HepG2 (cell line): ENCODE data around the gene OR1S2. TPM values are rescaled to one million over a fixed set of nuclear protein-coding genes. Genes with fewer than 3 reads are reported as not detected.
A peak's percentile ranks its signal among the peaks of the same experiment; 100 is the strongest.

ENCODE experiments used
- ATF6 ChIP-seq: sonication (generic); formaldehyde crosslinking; conservative IDR thresholded peaks from 2 replicates; pipeline ENCODE4 v1.4.0; 2020; ENCODE audit warnings: missing genetic modification reagents
- E2F2 ChIP-seq: sonication (generic); formaldehyde crosslinking; IDR thresholded peaks from 2 replicates; pipeline ENCODE4 v1.4.0; 2020; ENCODE audit warnings: missing genetic modification reagents, borderline replicate concordance
- HDAC1 ChIP-seq: sonication (generic); formaldehyde crosslinking; IDR thresholded peaks from 2 replicates; pipeline ENCODE4 v1.5.1; 2020; ENCODE audit warnings: mild to moderate bottlenecking, missing genetic modification reagents
- KDM5A ChIP-seq: fragments of 200-600 bp; sonication (generic); IDR thresholded peaks from 2 replicates; pipeline ENCODE4 v1.7.0; 2018; ENCODE audit warnings: antibody characterized with exemption, mild to moderate bottlenecking, low read length, borderline replicate concordance
- MAZ ChIP-seq, 2 experiments: sonication (generic) in 1 of 2; formaldehyde crosslinking in 1 of 2; IDR thresholded peaks; 2 replicates each; pipeline versions ENCODE4 v1.5.0 to v1.6.1; 2012 to 2020; ENCODE audit warnings: low read depth in 2 of 2, mild to moderate bottlenecking in 2 of 2, borderline replicate concordance in 1 of 2, improper control_type of control experiment in 1 of 2, low read length in 1 of 2, missing genetic modification reagents in 1 of 2, moderate library complexity in 1 of 2
- MIER3 ChIP-seq: IDR thresholded peaks from 2 replicates; pipeline ENCODE4 v1.6.1; 2016; ENCODE audit warnings: missing compliant biosample characterization, borderline replicate concordance
- NFATC3 ChIP-seq: sonication (generic); formaldehyde crosslinking; IDR thresholded peaks from 2 replicates; pipeline ENCODE4 v1.5.1; 2020; ENCODE audit warnings: mild to moderate bottlenecking, missing genetic modification reagents
- NR1H2 ChIP-seq: sonication (generic); formaldehyde crosslinking; IDR thresholded peaks from 2 replicates; pipeline ENCODE4 v1.8.1; 2022; ENCODE audit warnings: low read depth, missing genetic modification reagents, borderline replicate concordance
- PLSCR1 ChIP-seq: sonication (generic); formaldehyde crosslinking; IDR thresholded peaks from 2 replicates; pipeline ENCODE4 v1.5.0; 2020; ENCODE audit warnings: missing genetic modification reagents, mild to moderate bottlenecking, borderline replicate concordance
- POLR2G ChIP-seq: fragments of 200-400 bp; formaldehyde crosslinking; IDR thresholded peaks from 2 replicates; pipeline ENCODE4 v1.6.1; 2018; ENCODE audit warnings: mild to moderate bottlenecking, low read depth, low read length, moderate library complexity
- SIX4 ChIP-seq: sonication (generic); formaldehyde crosslinking; IDR thresholded peaks from 2 replicates; pipeline ENCODE4 v1.4.0; 2020; ENCODE audit warnings: missing genetic modification reagents
- TBX2 ChIP-seq: sonication (generic); formaldehyde crosslinking; IDR thresholded peaks from 2 replicates; pipeline ENCODE4 v1.5.0; 2020; ENCODE audit warnings: missing genetic modification reagents, mild to moderate bottlenecking, borderline replicate concordance
- TBX3 ChIP-seq: fragments of 450-650 bp; IDR thresholded peaks from 2 replicates; pipeline ENCODE4 v1.6.1; 2017; ENCODE audit warnings: antibody characterized with exemption, mild to moderate bottlenecking, inconsistent platforms, borderline replicate concordance
- TEAD3 ChIP-seq: optimal IDR thresholded peaks from 2 replicates; pipeline ENCODE3; 2016; ENCODE audit warnings: borderline replicate concordance
- THYN1 ChIP-seq: sonication (generic); formaldehyde crosslinking; IDR thresholded peaks from 2 replicates; pipeline ENCODE4 v1.8.1; 2023; ENCODE audit warnings: low read depth, mild to moderate bottlenecking, moderate library complexity, missing genetic modification reagents, borderline replicate concordance
- ZC3H4 ChIP-seq: sonication (generic); formaldehyde crosslinking; IDR thresholded peaks from 2 replicates; pipeline ENCODE4 v1.4.0; 2020; ENCODE audit warnings: missing genetic modification reagents, borderline replicate concordance
- ZFP1 ChIP-seq: IDR thresholded peaks from 2 replicates; pipeline ENCODE4 v1.6.1; 2016
- ZNF382 ChIP-seq: sonication (generic); formaldehyde crosslinking; IDR thresholded peaks from 2 replicates; pipeline ENCODE4 v1.5.0; 2020; ENCODE audit warnings: missing genetic modification reagents, mild to moderate bottlenecking, borderline replicate concordance
- ZNF660 ChIP-seq: sonication (generic); formaldehyde crosslinking; IDR thresholded peaks from 2 replicates; pipeline ENCODE4 v1.5.1; 2020; ENCODE audit warnings: mild to moderate bottlenecking, low read depth, missing genetic modification reagents, borderline replicate concordance
- polyA plus RNA-seq, 8 experiments: library from polyadenylated mRNA; depleted of rRNA in 3 of 8; stranded (reverse) in 7 of 8; unstranded in 1 of 8; fragments of >200 nt; fragmentation: Illumina TruSeq in 4 of 8; extraction: Trizol in 4 of 8; gene quantifications; 2 replicates each; pipeline versions ENCODE4 v1.2.1 to v1.2.3, GENCODE V29; 2011 to 2016; ENCODE audit warnings: low read depth in 4 of 8, missing spikeins in 1 of 8, mixed read lengths in 1 of 8; ENCODE audit not compliant: insufficient read depth in 1 of 8
- total RNA-seq, 5 experiments: library from RNA; depleted of rRNA; stranded (reverse); fragments of >200 nt; fragmentation: Illumina TruSeq; extraction: Trizol; gene quantifications; 2 replicates each; pipeline ENCODE4 v1.2.3, GENCODE V29; 2016; ENCODE audit warnings: low read depth in 1 of 5
- TF ChIP-seq, protein P1 (sequence below): sonication (generic); formaldehyde crosslinking; IDR thresholded peaks from 2 replicates; pipeline ENCODE4 v1.4.0; 2020; ENCODE audit warnings: missing genetic modification reagents
- TF ChIP-seq, protein P2 (sequence below): sonication (generic); formaldehyde crosslinking; IDR thresholded peaks from 2 replicates; pipeline ENCODE4 v1.8.0; 2022; ENCODE audit warnings: mild to moderate bottlenecking, missing genetic modification reagents; ENCODE audit not compliant: insufficient replicate concordance
- TF ChIP-seq, protein P3 (sequence below): sonication (generic); formaldehyde crosslinking; IDR thresholded peaks from 2 replicates; pipeline ENCODE4 v1.5.0; 2020; ENCODE audit warnings: missing genetic modification reagents

Gene OR1S2
- total and polyA plus RNA-seq, 2 of the 13 experiments (the other 11 are each of a cell fraction or from before 2014, with no cell fraction given) = not detected

GRCh38 chr11:58165504-58166106, 38.3 kb downstream of the OR1S2 start (continued):
- peak; percentile 85 for TF ChIP-seq SIX4 (CRISPR knock-in tag)
- TF ChIP-seq, protein P1, sequence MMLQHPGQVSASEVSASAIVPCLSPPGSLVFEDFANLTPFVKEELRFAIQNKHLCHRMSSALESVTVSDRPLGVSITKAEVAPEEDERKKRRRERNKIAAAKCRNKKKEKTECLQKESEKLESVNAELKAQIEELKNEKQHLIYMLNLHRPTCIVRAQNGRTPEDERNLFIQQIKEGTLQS = 0 out of 2 replicates have a peak, but pooled peaks have one; percentile 15
- peak; percentile 82; the same call in 1 of the 2 replicates for TF ChIP-seq MIER3
- TF ChIP-seq TBX3 = peak; percentile 52; the same call in 1 of the 2 replicates
- no peak for TF ChIP-seq PLSCR1 (CRISPR knock-in tag)
- no peak for TF ChIP-seq NR1H2 (CRISPR knock-in tag)
- TF ChIP-seq ZNF660 (CRISPR knock-in tag) = no peak
- no peak for TF ChIP-seq ATF6 (CRISPR knock-in tag)
- TF ChIP-seq MAZ (IDR thresholded peaks at IDR 0.05; ENCODE audit: borderline replicate concordance, low read depth, low read length) = no peak
- no peak for TF ChIP-seq MAZ (CRISPR knock-in tag; IDR thresholded peaks at IDR 0.05; ENCODE audit: low read depth)
- TF ChIP-seq ZFP1 = no peak
- 0 out of 2 replicates have a peak, but pooled peaks have one; percentile 34 for TF ChIP-seq POLR2G
- TF ChIP-seq, protein P2, sequence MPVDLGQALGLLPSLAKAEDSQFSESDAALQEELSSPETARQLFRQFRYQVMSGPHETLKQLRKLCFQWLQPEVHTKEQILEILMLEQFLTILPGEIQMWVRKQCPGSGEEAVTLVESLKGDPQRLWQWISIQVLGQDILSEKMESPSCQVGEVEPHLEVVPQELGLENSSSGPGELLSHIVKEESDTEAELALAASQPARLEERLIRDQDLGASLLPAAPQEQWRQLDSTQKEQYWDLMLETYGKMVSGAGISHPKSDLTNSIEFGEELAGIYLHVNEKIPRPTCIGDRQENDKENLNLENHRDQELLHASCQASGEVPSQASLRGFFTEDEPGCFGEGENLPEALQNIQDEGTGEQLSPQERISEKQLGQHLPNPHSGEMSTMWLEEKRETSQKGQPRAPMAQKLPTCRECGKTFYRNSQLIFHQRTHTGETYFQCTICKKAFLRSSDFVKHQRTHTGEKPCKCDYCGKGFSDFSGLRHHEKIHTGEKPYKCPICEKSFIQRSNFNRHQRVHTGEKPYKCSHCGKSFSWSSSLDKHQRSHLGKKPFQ (CRISPR knock-in tag) = no peak
- TF ChIP-seq KDM5A = no peak
- no peak for TF ChIP-seq ZC3H4 (CRISPR knock-in tag)
- TF ChIP-seq ZNF382 (CRISPR knock-in tag) = no peak
- TF ChIP-seq, protein P3, sequence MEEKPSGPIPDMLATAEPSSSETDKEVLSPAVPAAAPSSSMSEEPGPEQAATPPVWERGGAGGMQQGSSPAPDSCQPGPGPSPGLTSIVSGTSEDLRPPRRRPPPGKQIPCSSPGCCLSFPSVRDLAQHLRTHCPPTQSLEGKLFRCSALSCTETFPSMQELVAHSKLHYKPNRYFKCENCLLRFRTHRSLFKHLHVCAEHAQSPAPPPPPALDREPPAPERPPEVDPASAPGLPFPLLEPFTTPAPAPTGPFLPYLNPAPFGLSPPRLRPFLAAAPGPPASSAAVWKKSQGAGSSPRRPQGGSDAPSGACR = peak; percentile 85; the same call in 1 of the 2 replicates
- TF ChIP-seq TEAD3 = peak; percentile 80
- TF ChIP-seq HDAC1 (CRISPR knock-in tag) = peak; percentile 87
- TF ChIP-seq THYN1 = no peak
- TF ChIP-seq NFATC3 (CRISPR knock-in tag) = no peak
- no peak for TF ChIP-seq E2F2 (CRISPR knock-in tag)
- peak; percentile 94 for TF ChIP-seq TBX2
